Progenitor cell of endocrine pancreas (in vitro differentiated cells): Measurements from ENCODE around the gene MEI1. TPM values are rescaled to one million over a fixed set of nuclear protein-coding genes. Genes with fewer than 3 reads are reported as not detected.

Experiments used
- DNase-seq: peaks from one replicate; pipeline ENCODE4 v3.0.0; 2021; ENCODE audit warnings: low spot score; ENCODE audit not compliant: unreplicated experiment
- H3K27ac Mint-ChIP-seq: 2 replicates; pipeline ENCODE4 v1.8.0; 2021; ENCODE audit warnings: mild to moderate bottlenecking, moderate library complexity, mixed read lengths
- H3K27me3 Mint-ChIP-seq: 2 replicates; pipeline ENCODE4 v1.8.0; 2021; ENCODE audit warnings: mixed read lengths
- H3K36me3 Mint-ChIP-seq: 2 replicates; pipeline ENCODE4 v1.8.0; 2022; ENCODE audit warnings: mixed read lengths; ENCODE audit not compliant: insufficient read depth
- H3K4me1 Mint-ChIP-seq: 2 replicates; pipeline ENCODE4 v1.8.0; 2021; ENCODE audit warnings: low read depth, mixed read lengths
- H3K4me3 Mint-ChIP-seq: 2 replicates; pipeline ENCODE4 v1.8.0; 2021; ENCODE audit warnings: low read depth, mild to moderate bottlenecking, moderate library complexity, mixed read lengths
- H3K9me3 Mint-ChIP-seq: 2 replicates; pipeline ENCODE4 v1.8.0; 2021; ENCODE audit warnings: low read depth, mixed read lengths
- total RNA-seq: library from RNA; stranded (reverse); gene quantifications from 2 replicates; pipeline ENCODE4 v1.2.1, GENCODE V29; 2021
- TF ChIP-seq, protein P1 (sequence below): fragments of 200-600 bp; sonication (generic); IDR thresholded peaks from one replicate; pipeline ENCODE4 v1.5.0; 2021; ENCODE audit warnings: antibody characterized with exemption, mild to moderate bottlenecking; ENCODE audit not compliant: unreplicated experiment

MEI1 gene
- total RNA-seq, 1 donor from 2014 or later = 1.0 TPM

- no peaks in the 10 kb centered on the region for H3K27me3 Mint-ChIP-seq
- no peaks in the 10 kb centered on the region for H3K4me1 Mint-ChIP-seq
- no peak for DNase-seq
- H3K27ac Mint-ChIP-seq = peak overlapping the region; percentile 69
- TF ChIP-seq, protein P1, sequence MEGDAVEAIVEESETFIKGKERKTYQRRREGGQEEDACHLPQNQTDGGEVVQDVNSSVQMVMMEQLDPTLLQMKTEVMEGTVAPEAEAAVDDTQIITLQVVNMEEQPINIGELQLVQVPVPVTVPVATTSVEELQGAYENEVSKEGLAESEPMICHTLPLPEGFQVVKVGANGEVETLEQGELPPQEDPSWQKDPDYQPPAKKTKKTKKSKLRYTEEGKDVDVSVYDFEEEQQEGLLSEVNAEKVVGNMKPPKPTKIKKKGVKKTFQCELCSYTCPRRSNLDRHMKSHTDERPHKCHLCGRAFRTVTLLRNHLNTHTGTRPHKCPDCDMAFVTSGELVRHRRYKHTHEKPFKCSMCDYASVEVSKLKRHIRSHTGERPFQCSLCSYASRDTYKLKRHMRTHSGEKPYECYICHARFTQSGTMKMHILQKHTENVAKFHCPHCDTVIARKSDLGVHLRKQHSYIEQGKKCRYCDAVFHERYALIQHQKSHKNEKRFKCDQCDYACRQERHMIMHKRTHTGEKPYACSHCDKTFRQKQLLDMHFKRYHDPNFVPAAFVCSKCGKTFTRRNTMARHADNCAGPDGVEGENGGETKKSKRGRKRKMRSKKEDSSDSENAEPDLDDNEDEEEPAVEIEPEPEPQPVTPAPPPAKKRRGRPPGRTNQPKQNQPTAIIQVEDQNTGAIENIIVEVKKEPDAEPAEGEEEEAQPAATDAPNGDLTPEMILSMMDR = peak; percentile 27
- H3K4me3 Mint-ChIP-seq = no peak overlapping the region
- H3K36me3 Mint-ChIP-seq = peaks cover 9% of the 10 kb centered on the region
- H3K9me3 Mint-ChIP-seq = no peaks in the 10 kb centered on the region
Observed at GRCh38 chr22:41672780-41673509, 26.4 kb upstream of the MEI1 start.

DNA sequence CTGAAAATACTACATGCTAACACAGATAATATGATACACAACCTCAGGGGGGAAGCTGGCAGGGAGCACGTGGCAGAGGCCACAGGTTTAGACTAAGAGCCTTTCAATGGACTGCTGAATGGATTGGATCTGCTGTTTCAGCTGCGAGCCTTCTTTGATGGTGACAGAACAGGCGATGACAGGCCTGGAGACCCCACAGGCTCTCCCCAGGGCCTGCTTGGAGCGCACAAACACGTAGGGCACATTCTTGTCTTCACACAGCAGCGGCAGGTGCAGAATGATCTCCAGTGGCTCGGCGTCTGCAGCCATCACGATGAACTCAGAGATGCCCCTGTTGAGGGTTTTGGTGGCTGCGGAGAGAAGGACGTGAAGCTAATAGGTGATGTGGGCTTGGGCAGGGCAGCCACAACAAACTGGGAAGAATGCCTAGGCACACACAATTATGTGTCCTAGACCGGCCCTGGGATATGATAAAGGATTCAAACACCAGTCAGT is 24.4 kb upstream of the MEI1 start:
- no peaks in the 10 kb centered on the region for H3K9me3 Mint-ChIP-seq
- H3K27ac Mint-ChIP-seq = peak overlapping the region; percentile 11
- H3K4me3 Mint-ChIP-seq = no peak overlapping the region
- no peaks in the 10 kb centered on the region for H3K27me3 Mint-ChIP-seq
- H3K36me3 Mint-ChIP-seq = peaks cover 14% of the 10 kb centered on the region
- no peaks in the 10 kb centered on the region for H3K4me1 Mint-ChIP-seq
- TF ChIP-seq, protein P1 = no peak
- DNase-seq = no peak

- H3K4me1 Mint-ChIP-seq = no peaks in the 10 kb centered on the region
- H3K36me3 Mint-ChIP-seq = peaks cover 16% of the 10 kb centered on the region
- TF ChIP-seq, protein P1 = no peak
- H3K27me3 Mint-ChIP-seq = no peaks in the 10 kb centered on the region
- DNase-seq = no peak
- no peaks in the 10 kb centered on the region for H3K9me3 Mint-ChIP-seq
- no peak overlapping the region for H3K4me3 Mint-ChIP-seq
- H3K27ac Mint-ChIP-seq = no peak overlapping the region
Observed at GRCh38 chr22:41676134-41676533, 23.2 kb upstream of the MEI1 start.

- H3K36me3 Mint-ChIP-seq = peaks cover 10% of the 10 kb centered on the region
- H3K27ac Mint-ChIP-seq = no peak overlapping the region
- peaks cover 1% of the 10 kb centered on the region for H3K4me1 Mint-ChIP-seq
- TF ChIP-seq, protein P1 = no peak
- no peaks in the 10 kb centered on the region for H3K27me3 Mint-ChIP-seq
- no peak for DNase-seq
- no peaks in the 10 kb centered on the region for H3K9me3 Mint-ChIP-seq
- peak overlapping the region; percentile 99 for H3K4me3 Mint-ChIP-seq
Observed at GRCh38 chr22:41681616-41682015, 17.7 kb upstream of the MEI1 start.

DNA sequence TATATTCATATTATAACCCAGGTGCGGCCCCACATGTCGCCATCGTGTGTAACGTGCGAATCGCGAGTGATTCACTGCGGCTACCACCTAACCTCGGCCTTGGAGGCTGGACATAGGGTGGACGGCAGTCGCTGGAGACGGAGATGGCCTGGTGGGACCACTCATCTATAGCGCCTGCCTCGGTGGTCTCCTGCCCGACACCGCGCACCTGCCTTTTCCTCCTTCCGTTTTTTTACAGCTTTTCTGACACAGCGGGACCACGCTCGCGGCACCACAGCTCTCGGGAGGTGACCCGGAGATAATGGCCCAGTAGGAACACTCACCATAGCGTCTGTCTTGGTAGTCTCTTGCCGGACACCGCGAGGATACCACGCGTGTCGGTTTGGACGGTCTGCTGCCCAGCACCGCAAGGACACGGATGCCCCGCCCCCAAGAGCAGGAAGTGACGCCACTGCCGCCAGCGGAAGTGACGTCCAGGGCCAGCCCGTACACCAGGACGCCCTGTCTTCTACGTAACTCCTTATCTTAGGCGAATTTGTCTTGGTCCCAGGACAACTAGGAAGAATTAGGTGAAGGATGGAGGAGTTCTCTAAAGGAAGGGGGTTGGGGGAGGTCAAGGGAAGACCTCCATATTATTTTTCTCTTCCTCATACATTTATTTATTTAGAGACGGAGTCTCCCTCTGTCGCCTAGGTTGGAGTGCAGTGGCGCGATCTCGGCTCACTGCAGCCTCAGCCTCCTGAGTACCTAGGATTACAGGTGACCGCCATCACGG is 17.1 kb upstream of the MEI1 start:
- Mint-ChIP-seq H3K27me3 (no peaks in the 10 kb centered on the region), H3K4me1 (peaks cover 1% of the 10 kb centered on the region), H3K27ac (peak overlapping the region; percentile 97), H3K9me3 (no peaks in the 10 kb centered on the region), H3K4me3 (peak overlapping the region; percentile 99), H3K36me3 (peaks cover 10% of the 10 kb centered on the region)
- DNase-seq = peak; percentile 74
- TF ChIP-seq, protein P1 = no peak
